ENCODE results near the gene SP3.

Gene SP3

GRCh38 chr2:173997269-173997668, 32.1 kb upstream of the SP3 start:
- DNase-seq (ENCODE audit: low read depth, low spot score) = no peak

- DNase-seq (ENCODE audit: low read depth, low spot score) = no peak
Measured at GRCh38 chr2:173996766-173997165, 31.6 kb upstream of the SP3 start.

- no peak for DNase-seq (ENCODE audit: low read depth, low spot score)
Measured at GRCh38 chr2:173993459-173993858, 28.3 kb upstream of the SP3 start.

GRCh38 chr2:173991856-173992588, 26.8 kb upstream of the SP3 start:
- DNase-seq (ENCODE audit: low read depth, low spot score) = no peak

GRCh38 chr2:173990970-173991819, 26.0 kb upstream of the SP3 start:
- DNase-seq (ENCODE audit: low read depth, low spot score) = no peak

- no peak for DNase-seq (ENCODE audit: low read depth, low spot score)
Measured at GRCh38 chr2:173990245-173990644, 25.1 kb upstream of the SP3 start.

- DNase-seq (ENCODE audit: low read depth, low spot score) = no peak
Measured at GRCh38 chr2:173989884-173990215, 24.7 kb upstream of the SP3 start.

- no peak for DNase-seq (ENCODE audit: low read depth, low spot score)
Measured at GRCh38 chr2:173989160-173989883, 24.1 kb upstream of the SP3 start.

- no peak for DNase-seq (ENCODE audit: low read depth, low spot score)
Measured at GRCh38 chr2:173986805-173987204, 21.6 kb upstream of the SP3 start.

- no peak for DNase-seq (ENCODE audit: low read depth, low spot score)
Measured at GRCh38 chr2:173985605-173985992, 20.4 kb upstream of the SP3 start.

GRCh38 chr2:173984866-173985604, 19.9 kb upstream of the SP3 start:
- DNase-seq (ENCODE audit: low read depth, low spot score) = no peak

- no peak for DNase-seq (ENCODE audit: low read depth, low spot score)
Measured at GRCh38 chr2:173983391-173983871, 18.3 kb upstream of the SP3 start.

- peak; percentile 89 for DNase-seq (ENCODE audit: low read depth, low spot score)
Measured at GRCh38 chr2:173982918-173983317, 17.7 kb upstream of the SP3 start.

- no peak for DNase-seq (ENCODE audit: low read depth, low spot score)
Measured at GRCh38 chr2:173982182-173982714, 17.1 kb upstream of the SP3 start.

- DNase-seq (ENCODE audit: low read depth, low spot score) = no peak
Measured at GRCh38 chr2:173981520-173981919, 16.3 kb upstream of the SP3 start.

- no peak for DNase-seq (ENCODE audit: low read depth, low spot score)
Measured at GRCh38 chr2:173979751-173980351, 14.7 kb upstream of the SP3 start.

- DNase-seq (ENCODE audit: low read depth, low spot score) = no peak
Measured at GRCh38 chr2:173978447-173978846, 13.3 kb upstream of the SP3 start.

- no peak for DNase-seq (ENCODE audit: low read depth, low spot score)
Measured at GRCh38 chr2:173972636-173973035, 7.5 kb upstream of the SP3 start.

GRCh38 chr2:173972165-173972564, 7.0 kb upstream of the SP3 start:
- DNase-seq (ENCODE audit: low read depth, low spot score) = no peak

GRCh38 chr2:173970516-173970924, 5.3 kb upstream of the SP3 start:
- no peak for DNase-seq (ENCODE audit: low read depth, low spot score)

GRCh38 chr2:173969886-173970285, 4.7 kb upstream of the SP3 start:
- DNase-seq (ENCODE audit: low read depth, low spot score) = no peak
